Measurements from ENCODE around the gene NEDD8.

The NEDD8 gene

DNA sequence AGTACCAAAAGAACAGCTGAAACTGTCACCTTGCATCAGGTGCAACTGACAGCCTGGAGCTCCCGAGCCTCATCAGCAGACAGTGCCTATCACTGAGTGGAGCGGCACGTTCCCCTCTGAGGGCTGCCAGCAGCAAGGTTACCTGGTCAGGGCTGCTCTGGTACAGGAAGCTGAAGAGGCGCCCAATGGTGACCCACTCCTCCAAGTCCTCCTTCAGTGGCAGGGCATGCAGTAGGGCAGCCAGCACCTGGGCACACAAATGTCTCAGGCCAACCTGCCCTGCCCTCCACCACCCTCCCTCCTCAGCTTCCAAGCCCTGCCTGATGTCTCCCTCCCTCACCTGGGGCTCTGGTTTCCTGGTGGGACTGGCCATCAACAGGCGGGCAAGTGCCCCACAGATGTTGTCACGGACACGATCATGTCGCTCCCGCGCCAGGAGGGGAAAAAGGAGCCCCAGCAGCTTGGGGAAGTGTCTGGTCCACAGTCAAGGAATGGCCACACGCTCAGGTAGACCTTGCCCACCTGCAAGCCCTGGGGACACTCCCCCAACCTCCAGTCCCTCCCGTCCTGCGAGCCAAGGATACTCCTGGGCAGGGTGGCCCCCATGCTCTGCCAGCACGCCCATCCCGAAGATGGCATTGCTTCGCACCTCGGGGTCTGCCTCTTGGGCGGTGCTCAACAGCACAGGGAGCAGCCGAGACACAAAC is 50.6 kb downstream of the NEDD8 start:
- H3K4me3 ChIP-seq (ENCODE audit: low read depth, low read length) = no peak overlapping the region
- TF ChIP-seq, protein P1, sequence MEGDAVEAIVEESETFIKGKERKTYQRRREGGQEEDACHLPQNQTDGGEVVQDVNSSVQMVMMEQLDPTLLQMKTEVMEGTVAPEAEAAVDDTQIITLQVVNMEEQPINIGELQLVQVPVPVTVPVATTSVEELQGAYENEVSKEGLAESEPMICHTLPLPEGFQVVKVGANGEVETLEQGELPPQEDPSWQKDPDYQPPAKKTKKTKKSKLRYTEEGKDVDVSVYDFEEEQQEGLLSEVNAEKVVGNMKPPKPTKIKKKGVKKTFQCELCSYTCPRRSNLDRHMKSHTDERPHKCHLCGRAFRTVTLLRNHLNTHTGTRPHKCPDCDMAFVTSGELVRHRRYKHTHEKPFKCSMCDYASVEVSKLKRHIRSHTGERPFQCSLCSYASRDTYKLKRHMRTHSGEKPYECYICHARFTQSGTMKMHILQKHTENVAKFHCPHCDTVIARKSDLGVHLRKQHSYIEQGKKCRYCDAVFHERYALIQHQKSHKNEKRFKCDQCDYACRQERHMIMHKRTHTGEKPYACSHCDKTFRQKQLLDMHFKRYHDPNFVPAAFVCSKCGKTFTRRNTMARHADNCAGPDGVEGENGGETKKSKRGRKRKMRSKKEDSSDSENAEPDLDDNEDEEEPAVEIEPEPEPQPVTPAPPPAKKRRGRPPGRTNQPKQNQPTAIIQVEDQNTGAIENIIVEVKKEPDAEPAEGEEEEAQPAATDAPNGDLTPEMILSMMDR (IDR thresholded peaks at IDR 0.05; ENCODE audit: low read depth, low read length) = no peak
- no peak for TF ChIP-seq MYC (IDR thresholded peaks at IDR 0.05; ENCODE audit: low read depth, low read length)
- no peak for TF ChIP-seq POLR2A (IDR thresholded peaks at IDR 0.05; ENCODE audit: extremely low read depth, insufficient read length)
- TF ChIP-seq, protein P2, sequence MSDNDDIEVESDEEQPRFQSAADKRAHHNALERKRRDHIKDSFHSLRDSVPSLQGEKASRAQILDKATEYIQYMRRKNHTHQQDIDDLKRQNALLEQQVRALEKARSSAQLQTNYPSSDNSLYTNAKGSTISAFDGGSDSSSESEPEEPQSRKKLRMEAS (IDR thresholded peaks at IDR 0.05; ENCODE audit: low read depth, low read length) = no peak

DNA sequence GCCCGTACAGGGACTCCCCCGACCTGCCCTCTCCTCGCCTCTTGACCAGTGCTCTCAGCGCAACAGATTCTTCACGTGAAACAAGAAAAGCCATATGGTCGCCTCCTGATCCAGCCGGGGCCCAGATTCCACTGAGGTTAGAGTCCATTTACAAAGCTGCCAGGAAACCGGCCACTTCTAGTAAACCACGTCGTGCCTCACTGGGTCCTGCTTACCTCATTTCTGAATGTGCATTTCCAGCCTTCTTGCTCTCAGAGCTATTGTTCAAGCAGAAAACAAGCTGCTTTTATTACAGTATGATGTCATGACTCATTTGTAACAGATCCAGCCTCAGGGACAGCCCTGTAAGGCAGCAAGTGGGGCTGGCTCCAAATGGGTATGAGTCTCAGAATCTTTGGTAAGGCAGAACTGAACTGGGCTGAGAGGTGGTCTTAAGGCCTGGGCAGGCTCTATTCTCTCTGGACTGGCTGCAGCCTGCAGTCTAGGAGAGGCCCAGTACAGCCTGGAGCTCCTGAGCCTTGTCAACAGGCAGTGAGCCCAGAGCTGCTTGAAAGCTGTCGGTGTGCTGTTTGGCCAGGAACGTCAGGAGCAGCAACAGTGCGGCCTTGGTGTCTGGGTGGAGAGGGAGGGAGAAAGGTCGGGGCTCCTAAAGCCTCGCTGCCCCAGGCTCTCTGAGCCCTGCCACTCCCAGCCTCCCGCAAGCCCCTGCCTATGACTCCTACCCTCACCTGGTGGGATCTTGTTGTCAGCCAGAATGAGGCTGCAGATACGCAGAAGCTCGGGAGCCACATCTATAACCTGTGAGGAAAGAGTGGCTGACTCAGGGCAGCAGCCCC is 52.0 kb downstream of the NEDD8 start:
- H3K4me3 ChIP-seq (ENCODE audit: low read depth, low read length) = no peak overlapping the region
- no peak for DNase-seq (ENCODE audit: low read depth)
- TF ChIP-seq, protein P2 (IDR thresholded peaks at IDR 0.05; ENCODE audit: low read depth, low read length) = no peak
- TF ChIP-seq MYC (IDR thresholded peaks at IDR 0.05; ENCODE audit: low read depth, low read length) (no peak), POLR2A (IDR thresholded peaks at IDR 0.05; ENCODE audit: extremely low read depth, insufficient read length) (no peak)
- TF ChIP-seq, protein P1 (IDR thresholded peaks at IDR 0.05; ENCODE audit: low read depth, low read length) = no peak

More for the DNA sequence above, 50.6 kb downstream of the NEDD8 start:
- no peak for DNase-seq (ENCODE audit: low read depth)

DNA sequence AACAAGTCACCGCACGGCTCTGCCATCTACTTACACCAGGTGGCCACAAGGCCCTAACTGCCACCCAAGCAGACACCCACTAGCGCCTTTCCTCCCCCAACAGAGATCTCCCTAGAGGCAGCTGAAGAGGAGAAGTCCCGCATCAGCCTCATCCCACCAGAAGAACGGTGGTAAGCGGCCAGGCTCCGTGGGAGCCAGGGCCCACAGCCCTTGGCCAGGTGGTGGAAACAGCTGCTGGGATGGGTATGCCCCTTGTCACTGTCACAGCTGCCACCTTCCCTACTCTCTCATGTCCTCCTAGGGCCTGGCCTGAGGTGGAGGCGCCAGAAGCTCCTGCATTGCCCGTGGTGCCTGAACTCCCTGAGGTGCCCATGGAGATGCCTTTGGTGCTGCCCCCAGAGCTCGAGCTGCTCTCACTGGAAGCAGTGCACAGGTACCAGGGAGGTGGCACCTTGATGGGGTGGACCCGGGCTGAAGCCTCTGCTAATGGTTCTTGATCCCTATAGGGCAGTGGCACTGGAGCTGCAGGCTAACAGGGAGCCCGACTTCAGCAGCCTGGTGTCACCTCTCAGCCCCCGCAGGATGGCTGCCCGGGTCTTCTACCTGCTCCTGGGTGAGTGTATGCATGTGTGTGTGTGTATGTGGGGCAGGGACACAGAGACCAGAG is 52.7 kb downstream of the NEDD8 start:
- no peak overlapping the region for H3K4me3 ChIP-seq (ENCODE audit: low read depth, low read length)
- peak; percentile 33 for DNase-seq (ENCODE audit: low read depth)
- TF ChIP-seq, protein P1 (IDR thresholded peaks at IDR 0.05; ENCODE audit: low read depth, low read length) = no peak
- no peak for TF ChIP-seq MYC (IDR thresholded peaks at IDR 0.05; ENCODE audit: low read depth, low read length)
- no peak for TF ChIP-seq POLR2A (IDR thresholded peaks at IDR 0.05; ENCODE audit: extremely low read depth, insufficient read length)
- TF ChIP-seq, protein P2 (IDR thresholded peaks at IDR 0.05; ENCODE audit: low read depth, low read length) = no peak

DNA sequence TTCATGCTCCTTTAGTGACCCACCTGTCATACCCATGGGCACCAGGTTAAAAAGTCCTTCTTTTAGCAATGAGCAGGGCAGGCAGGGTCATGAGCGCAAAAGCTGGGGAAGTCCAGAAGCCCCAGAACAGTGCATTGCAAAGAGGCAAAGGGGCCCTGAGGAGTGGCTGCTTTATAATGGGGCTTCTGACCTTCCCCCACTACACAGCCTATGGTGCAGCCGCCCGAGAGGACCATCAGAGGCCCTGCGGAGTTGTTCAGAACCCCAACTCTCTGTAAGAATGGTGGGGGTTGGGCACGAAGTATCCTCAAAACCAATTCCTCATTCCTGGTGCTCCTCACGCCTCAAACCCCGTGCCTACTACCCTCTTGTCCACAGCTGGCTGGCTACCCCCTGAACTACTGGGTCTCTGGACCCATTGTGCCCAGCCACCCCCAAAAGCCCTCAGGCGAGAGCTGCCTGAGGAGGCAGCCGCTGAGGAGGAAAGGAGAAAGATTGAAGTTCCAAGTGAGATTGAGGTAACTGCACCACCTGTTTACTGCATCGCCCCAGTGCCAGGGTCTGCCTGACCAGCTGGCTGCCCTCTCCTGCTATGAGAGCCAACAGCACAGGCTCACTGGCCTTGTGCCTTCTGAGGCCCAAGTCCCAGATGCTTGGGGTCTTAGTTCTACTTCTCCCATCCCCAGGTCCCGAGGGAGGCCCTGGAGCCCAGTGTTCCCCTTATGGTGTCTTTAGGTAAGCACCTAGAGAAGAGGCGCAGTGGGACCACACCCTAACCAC is 53.6 kb downstream of the NEDD8 start:
- H3K4me3 ChIP-seq (ENCODE audit: low read depth, low read length) = no peak overlapping the region
- DNase-seq (ENCODE audit: low read depth) = no peak
- TF ChIP-seq, protein P2 (IDR thresholded peaks at IDR 0.05; ENCODE audit: low read depth, low read length) = no peak
- no peak for TF ChIP-seq POLR2A (IDR thresholded peaks at IDR 0.05; ENCODE audit: extremely low read depth, insufficient read length)
- TF ChIP-seq, protein P1 (IDR thresholded peaks at IDR 0.05; ENCODE audit: low read depth, low read length) = no peak
- no peak for TF ChIP-seq MYC (IDR thresholded peaks at IDR 0.05; ENCODE audit: low read depth, low read length)

GRCh38 chr14:24177891-24178290 is 54.3 kb downstream of the NEDD8 start:
- TF ChIP-seq MYC (IDR thresholded peaks at IDR 0.05; ENCODE audit: low read depth, low read length) (no peak), POLR2A (IDR thresholded peaks at IDR 0.05; ENCODE audit: extremely low read depth, insufficient read length) (no peak)
- TF ChIP-seq, protein P2 (IDR thresholded peaks at IDR 0.05; ENCODE audit: low read depth, low read length) = no peak
- TF ChIP-seq, protein P1 (IDR thresholded peaks at IDR 0.05; ENCODE audit: low read depth, low read length) = no peak
- H3K4me3 ChIP-seq (ENCODE audit: low read depth, low read length) = no peak overlapping the region
- DNase-seq (ENCODE audit: low read depth) = no peak

Data from NB4 (cell line).